HG03097 (cell line): ENCODE data around the gene MAPK7.

Source experiments
- ATAC-seq: cut with Tn5 transposase; IDR thresholded peaks from one replicate; pipeline ENCODE4 v1.9.1; 2021; ENCODE audit not compliant: unreplicated experiment, low FRiP score

Gene MAPK7

DNA sequence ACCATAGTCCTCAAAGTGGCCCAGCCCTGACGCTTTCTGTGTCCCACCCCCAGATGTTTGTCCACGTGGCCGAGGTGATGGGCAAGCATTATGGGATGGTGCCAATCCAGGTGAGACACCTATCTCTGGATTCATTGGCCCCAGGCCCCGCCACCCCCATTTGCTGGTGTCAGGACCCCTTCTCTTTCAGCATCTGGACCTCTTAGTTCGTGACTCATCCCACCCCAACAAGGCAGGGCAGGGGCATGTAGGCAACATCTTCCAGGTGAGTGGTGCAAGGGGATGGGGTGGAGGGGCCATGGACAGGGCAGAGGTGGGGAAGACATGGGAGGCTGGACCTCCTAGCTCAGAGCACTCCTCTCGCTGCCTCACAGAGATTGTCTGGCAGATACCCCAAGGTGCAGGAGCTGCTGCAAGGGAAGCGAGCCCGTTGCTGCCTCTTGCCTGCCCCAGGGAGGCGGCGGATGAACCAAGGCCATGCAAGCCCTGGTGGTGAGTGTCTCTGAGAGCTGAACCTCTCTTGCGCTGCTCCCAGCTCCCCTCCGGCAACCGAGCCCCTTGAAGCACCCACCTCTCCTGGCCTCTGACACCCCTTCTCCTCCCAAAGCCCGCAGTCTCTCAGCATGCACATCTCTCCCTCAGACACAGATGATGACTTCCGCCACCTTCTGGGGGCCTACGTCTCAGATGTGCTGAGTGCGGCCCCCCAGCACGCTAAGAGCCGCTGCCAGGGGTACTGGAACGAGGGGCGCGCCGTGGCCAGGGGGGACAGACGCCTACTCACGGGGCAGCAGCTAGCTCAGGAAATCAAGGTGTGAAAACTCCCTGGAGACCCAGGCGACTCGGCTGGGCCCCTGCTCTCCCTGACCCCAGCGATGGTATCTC, 36.3 kb downstream of the MAPK7 start:
- ATAC-seq = no peak

DNA sequence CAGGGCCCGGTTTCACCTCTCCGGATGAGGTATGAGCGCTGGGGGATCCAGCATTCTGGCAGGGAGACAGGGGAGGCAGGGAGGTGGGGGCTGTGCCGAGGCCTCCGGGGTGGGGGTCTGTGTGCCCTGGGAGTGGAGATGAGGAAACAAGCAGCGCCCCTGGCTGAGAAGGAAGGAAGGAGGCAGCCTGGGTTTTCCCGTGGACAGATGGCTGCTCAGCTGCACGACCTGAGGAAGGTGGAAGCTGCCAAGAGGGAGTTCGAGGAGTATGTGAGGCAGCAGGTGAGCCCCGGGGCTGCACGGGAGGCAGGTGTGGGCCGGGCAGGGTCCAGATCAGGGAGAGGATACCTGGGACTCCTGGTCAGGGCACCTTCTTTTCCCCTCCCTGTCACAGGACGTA, 37.0 kb downstream of the MAPK7 start:
- no peak for ATAC-seq

DNA sequence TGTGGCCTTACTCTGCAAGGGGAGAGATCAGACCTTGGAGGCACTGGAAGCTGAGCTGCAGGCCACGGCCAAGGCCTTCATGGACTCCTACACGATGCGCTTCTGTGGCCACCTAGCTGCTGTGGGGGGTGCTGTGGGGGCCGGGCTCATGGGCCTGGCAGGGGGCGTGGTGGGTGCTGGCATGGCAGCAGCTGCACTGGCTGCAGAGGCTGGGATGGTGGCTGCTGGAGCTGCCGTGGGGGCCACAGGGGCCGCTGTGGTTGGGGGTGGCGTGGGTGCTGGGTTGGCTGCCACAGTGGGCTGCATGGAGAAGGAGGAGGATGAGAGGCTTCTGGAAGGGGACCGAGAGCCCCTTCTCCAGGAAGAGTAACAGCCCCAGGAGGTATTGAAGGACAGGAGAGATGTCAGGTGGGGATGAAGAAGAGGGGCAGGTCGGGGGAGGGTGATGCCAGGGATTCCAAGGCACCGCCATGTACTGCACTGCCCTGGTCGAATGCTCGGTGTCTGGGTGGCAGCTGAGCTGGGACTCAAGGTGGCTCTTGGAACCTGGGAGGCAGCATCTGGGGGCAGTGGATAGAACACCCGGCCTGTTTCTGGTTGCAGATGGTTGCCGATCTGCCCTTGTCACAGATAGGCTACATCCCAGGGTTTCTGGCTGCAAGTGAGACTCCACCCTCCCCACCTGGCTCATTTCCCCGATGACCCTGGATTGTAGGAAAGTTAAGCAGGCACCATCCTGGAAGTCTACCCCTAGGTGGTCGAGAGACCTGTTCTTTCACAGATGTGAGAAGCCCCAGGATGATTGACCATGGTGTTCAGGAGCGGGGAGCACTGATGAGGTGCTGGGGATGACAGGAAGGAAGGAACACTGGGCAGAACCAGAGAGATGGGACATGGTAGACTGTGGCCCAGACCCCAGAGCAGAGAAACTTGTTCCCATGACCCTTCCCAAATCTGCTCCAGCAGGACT, 37.8 kb downstream of the MAPK7 start:
- no peak for ATAC-seq

DNA sequence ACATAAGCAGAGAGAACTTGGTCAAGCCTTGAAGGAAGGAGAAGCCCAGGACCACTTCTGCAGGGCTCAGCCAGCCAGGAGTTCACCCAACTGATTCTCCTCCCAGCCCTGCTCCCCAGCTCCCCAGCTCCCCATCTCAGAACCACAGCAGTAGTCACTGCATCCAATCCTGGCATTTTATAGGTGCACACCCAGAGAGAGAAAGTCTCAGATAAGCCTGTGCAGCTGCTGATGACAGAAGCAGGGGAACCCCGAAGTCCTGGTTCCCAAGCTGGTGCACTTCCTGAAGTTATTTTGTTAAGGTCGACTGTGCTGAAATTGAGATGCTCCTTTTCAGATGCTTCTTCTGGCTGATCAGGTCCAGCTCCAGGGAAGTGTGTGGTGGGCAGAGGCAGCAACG, 39.3 kb downstream of the MAPK7 start:
- ATAC-seq = no peak

DNA sequence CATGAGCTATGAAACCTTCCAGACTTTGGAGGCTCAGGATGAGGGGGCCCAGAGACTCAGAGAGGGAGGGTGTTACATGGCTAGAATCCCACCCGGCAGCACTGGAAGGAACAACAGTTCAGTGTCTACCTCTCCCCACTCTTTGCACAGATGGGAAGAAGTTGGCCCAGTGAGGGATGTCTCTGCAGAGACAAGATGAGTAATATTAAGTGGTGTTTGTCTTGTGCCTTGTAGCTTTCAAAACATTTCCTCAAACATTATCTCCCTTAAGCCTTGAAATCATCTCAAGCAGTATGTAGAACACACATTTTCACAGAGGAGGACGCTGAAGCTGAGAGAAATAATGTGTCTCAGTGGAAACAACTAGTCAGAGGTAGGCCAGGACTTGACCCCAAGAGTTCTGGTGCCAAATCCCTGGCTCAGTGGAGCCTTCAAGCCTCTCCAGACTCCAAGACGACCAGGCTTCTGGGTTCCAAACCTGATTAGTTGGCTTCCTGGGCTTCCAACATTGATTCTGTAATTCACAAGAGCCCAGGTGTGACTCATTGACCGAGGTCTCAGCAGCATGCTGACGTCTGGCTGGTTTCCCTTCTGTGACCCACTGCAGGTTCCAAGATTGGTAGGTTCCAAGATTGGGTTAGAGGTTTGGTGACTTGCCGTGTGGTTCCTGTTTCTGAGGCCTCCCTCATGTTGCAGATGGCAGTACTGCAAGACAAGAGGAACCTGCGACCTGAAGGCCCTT, 40.1 kb downstream of the MAPK7 start:
- ATAC-seq = no peak

DNA sequence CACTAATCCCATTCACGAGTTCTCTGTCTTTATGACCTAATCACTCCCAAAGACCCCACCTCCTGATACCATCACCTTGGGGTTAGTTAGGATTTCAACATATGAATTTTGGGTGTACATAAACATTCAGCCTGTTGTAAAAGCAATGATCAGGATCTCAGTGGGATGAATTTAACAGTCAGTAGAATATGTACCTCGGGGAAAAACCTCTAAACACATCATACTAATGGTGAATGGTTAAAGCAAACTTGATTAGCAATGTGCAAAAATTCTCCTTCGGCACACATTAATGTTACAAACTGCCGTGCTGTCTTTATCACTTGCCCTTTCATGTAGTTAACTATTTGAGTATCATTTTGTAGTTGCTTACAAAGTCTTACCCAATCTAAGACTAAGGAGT, 42.9 kb downstream of the MAPK7 start:
- no peak for ATAC-seq

DNA sequence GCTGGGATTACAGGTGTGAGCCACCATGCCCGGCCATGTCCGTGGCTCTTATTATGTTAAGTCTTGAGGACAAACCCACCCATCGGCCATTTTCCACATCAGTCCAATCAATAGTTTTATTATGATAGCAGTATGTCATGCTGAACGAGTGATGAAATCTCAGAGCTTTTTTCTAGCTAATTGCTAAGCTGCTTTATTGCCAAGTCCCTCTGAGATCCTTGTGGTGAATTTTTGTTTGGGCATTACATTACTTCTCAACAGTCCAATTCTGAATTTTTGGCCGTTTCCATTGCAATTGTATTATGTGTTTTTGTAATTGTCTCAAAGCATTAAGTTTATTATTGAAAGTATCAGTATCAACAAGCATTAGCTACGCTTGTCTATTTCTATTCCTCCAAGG, 43.6 kb downstream of the MAPK7 start:
- no peak for ATAC-seq

DNA sequence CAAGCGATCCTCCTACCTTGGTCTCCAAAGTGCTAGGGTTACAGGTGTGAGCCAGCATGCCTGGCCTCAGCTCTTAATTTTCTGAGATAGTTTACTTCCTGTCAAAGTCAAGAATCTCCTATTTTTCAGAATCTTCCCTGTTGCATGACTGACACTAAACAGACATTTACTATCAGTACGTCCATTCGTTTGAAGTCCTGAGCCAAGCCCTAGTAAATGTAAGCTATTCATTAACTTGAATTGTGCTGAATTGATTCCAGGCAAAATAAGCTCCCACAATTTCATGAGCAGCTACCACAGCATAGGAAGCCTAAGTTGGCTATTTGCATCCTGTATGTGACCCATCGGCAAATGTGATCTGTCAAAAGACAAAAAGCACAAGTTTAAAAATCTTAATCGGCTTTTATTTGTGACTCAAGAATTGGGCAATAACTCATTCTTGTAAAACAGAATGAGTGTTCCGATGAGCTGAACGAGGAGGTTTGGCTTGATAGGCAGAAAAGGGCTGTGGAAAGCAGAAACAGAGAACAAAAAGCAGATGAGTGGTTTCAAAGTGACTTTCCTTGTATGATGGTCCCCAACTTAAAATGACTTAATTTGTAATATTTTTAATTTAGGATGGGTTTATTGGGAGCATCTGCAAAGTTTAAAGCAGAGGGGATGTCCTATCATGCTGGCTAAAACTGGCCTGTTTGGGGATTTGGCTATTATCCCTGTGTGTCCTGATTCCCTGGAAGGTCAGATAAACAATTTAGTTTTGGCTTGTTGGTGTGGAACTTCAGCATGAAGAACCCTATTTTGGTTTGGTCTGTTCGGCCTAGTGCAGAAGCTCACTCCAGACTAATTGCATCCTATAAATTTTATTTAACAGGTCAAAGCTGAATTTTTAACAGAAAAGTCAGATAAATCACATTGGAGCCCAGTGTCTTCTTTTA, 46.9 kb downstream of the MAPK7 start:
- no peak for ATAC-seq

DNA sequence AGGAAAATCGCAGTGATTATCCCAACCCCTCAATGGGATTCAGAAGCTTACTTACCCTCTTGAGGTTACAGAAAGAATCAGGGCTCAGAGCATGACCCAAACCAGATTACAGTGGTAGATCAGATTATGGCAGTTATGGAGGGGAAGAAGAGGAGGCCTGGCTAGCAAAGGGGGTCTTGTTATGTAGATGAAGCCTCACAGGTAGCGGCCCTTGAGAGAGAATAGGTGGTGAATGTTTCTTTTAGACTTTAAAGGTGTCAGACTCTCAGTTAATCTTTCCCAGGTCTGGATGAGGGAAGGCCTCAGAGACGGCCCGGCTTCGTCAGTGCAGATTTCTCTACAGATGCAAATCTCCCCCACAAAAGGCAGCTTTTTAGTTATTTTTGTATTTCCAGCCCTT, 48.3 kb downstream of the MAPK7 start:
- ATAC-seq = no peak

DNA sequence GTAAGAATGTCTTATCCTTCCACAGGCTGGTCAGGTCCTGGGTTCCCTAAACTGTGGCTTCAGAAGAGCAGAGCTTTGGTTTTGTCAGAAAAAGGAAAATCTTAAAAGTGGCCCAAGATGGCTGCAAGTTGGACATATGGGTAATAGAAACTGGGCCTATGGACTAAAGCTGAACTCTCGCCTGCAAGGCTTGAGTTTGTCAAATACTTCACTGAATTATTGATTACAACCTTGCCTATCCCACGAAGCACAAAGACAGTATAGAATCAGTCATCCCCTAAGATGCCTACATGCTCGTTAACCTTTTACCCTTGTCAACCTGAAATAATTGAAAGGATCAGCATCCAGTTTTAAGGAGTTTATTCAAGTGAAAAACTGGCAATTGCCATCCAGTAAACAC, 53.4 kb downstream of the MAPK7 start:
- no peak for ATAC-seq
